Left lung (tissue), 10 donors: ENCODE data around the gene TMEM131L. TPM values are rescaled to one million over a fixed set of nuclear protein-coding genes. Genes with fewer than 3 reads are reported as not detected.

Experiments used
- ATAC-seq: fragments of 200-7000 bp; cut with Tn5 transposase; one replicate; pipeline ENCODE4 v1.9.1; 2020; ENCODE audit warnings: moderate library complexity
- DNase-seq, 4 donors: peaks; one replicate each; pipeline ENCODE4 v3.0.0-alpha.2; 2013 to 2020
- H3K27ac ChIP-seq, 2 donors: fragments of 200-600 bp; sonication (generic) in 1 of 2; one replicate each; pipeline versions ENCODE4 v1.5.0 to v1.8.0; 2020 to 2021
- H3K27me3 ChIP-seq, 2 donors: fragments of 200-600 bp; sonication (generic) in 1 of 2; one replicate each; pipeline versions ENCODE4 v1.5.0 to v1.8.0; 2020 to 2021
- H3K36me3 ChIP-seq, 2 donors: fragments of 200-600 bp; sonication (generic) in 1 of 2; one replicate each; pipeline versions ENCODE4 v1.5.0 to v1.8.0; 2020 to 2021
- H3K4me1 ChIP-seq, 2 donors: fragments of 200-600 bp; one replicate each; pipeline ENCODE4 v1.8.0; 2021
- H3K4me3 ChIP-seq, 2 donors: fragments of 200-600 bp; sonication (generic) in 1 of 2; one replicate each; pipeline versions ENCODE4 v1.5.0 to v1.8.0; 2020 to 2021; ENCODE audit warnings: mild to moderate bottlenecking in 1 of 2
- H3K9me3 ChIP-seq, 2 donors: fragments of 200-600 bp; sonication (generic) in 1 of 2; one replicate each; pipeline versions ENCODE4 v1.5.0 to v1.8.0; 2020 to 2021
- CTCF ChIP-seq, 2 donors: fragments of 200-600 bp; sonication (generic) in 1 of 2; IDR thresholded peaks; one replicate each; pipeline versions ENCODE4 v1.5.0 to v1.8.0; 2021; ENCODE audit warnings: antibody characterized with exemption in 2 of 2
- intact Hi-C, 2 donors: fragments of 100-400 bp; cut with DNase I; formaldehyde crosslinking; loops; one replicate each; pipeline versions ENCODE4 v1.11.2 to v1.14.2; 2022
- polyA plus RNA-seq, 6 donors: library from polyadenylated mRNA; unstranded; fragments of 120-200 nt; gene quantifications; one replicate each; pipeline ENCODE4 v1.2.1, GENCODE V29; 2013; ENCODE audit not compliant: insufficient read length in 6 of 6
- total RNA-seq, 2 donors: library from RNA; stranded (reverse); fragmentation: NEBNext Ultra II Directional; extraction: Animal tissue kit (Norgen Biotek cat#: 25700); gene quantifications; one replicate each; pipeline ENCODE4 v1.2.1, GENCODE V29; 2021
- donor health status: DM: no; HTN: yes; CAD: no.
- donor health status: DM: no; HTN: no; CAD: no.

The TMEM131L gene
- total and polyA plus RNA-seq, 8 donors = 17.6 to 34.2 (median 30.4) TPM

- no peaks in the 10 kb centered on the region for H3K27me3 ChIP-seq
- no peak overlapping the region for H3K27ac ChIP-seq
Measured at GRCh38 chr4:153438916-153439756, 27.0 kb upstream of the TMEM131L start.

GRCh38 chr4:153439831-153440230, 26.3 kb upstream of the TMEM131L start:
- Histone ChIP-seq H3K27ac (no peak overlapping the region), H3K27me3 (no peaks in the 10 kb centered on the region), H3K9me3 (no peaks in the 10 kb centered on the region), H3K4me1 (peaks cover 0 to 6% of the 10 kb centered on the region in 2 donors), H3K4me3 (no peak overlapping the region), H3K36me3 (no peaks in the 10 kb centered on the region)
- DNase-seq (no peak), ATAC-seq (no peak)
- intact Hi-C loops = loop anchor here in 1 of 2 donors (10.0 kb wide), 2 partner anchors 95 to 135 kb away; partner anchors contain the start of gene MND1
- no peak for TF ChIP-seq CTCF (IDR thresholded peaks at IDR 0.05)

More at GRCh38 chr4:153438916-153439756, 27.0 kb upstream of the TMEM131L start:
- peaks cover 0 to 9% of the 10 kb centered on the region in 2 donors for H3K4me1 ChIP-seq
- DNase-seq = no peak
- H3K4me3 ChIP-seq = no peak overlapping the region
- H3K9me3 ChIP-seq = no peaks in the 10 kb centered on the region
- H3K36me3 ChIP-seq = no peaks in the 10 kb centered on the region
- intact Hi-C loops = loop anchor here in 1 of 2 donors (10.0 kb wide), 2 partner anchors 94 to 136 kb away; partner anchors contain the start of gene MND1
- TF ChIP-seq CTCF (IDR thresholded peaks at IDR 0.05) = no peak
- ATAC-seq = no peak

- Histone ChIP-seq H3K4me3 (no peak overlapping the region), H3K27ac (no peak overlapping the region), H3K36me3 (no peaks in the 10 kb centered on the region), H3K9me3 (no peaks in the 10 kb centered on the region), H3K4me1 (peaks cover 0 to 6% of the 10 kb centered on the region in 2 donors), H3K27me3 (no peaks in the 10 kb centered on the region)
- intact Hi-C loops = no loop called here
- no peak for ATAC-seq
- no peak for TF ChIP-seq CTCF (IDR thresholded peaks at IDR 0.05)
- DNase-seq = no peak
Measured at GRCh38 chr4:153440475-153440874, 25.7 kb upstream of the TMEM131L start.

- H3K4me3 ChIP-seq = no peak overlapping the region
- no peaks in the 10 kb centered on the region for H3K9me3 ChIP-seq
- no peaks in the 10 kb centered on the region for H3K27me3 ChIP-seq
- H3K36me3 ChIP-seq = no peaks in the 10 kb centered on the region
- peak in 2 of 4 donors; percentile 48 to 68 for DNase-seq
- H3K4me1 ChIP-seq = peaks cover 0 to 30% of the 10 kb centered on the region in 2 donors
- ATAC-seq = peak; percentile 47
- peak overlapping the region in 1 of 2 donors; percentile 24 for H3K27ac ChIP-seq
- intact Hi-C loops = no loop called here
- no peak for TF ChIP-seq CTCF (IDR thresholded peaks at IDR 0.05)
Measured at GRCh38 chr4:153447175-153447905, 18.8 kb upstream of the TMEM131L start.
